RPMI8226 (cell line): ENCODE results near the gene CAMK2B.
A peak's percentile ranks its signal among the peaks of the same experiment; 100 is the strongest.

Experiments used
- DNase-seq: peaks from one replicate; pipeline ENCODE4 v3.0.0-alpha.2; 2015

Gene CAMK2B

GRCh38 chr7:44329081-44329480 is 3.7 kb upstream of the CAMK2B start:
- no peak for DNase-seq

- peak; percentile 33 for DNase-seq
These were observed 2.6 kb upstream of the CAMK2B start for GRCh38 chr7:44327981-44328380.

GRCh38 chr7:44326261-44327125 is 1.1 kb upstream of the CAMK2B start:
- DNase-seq = no peak

- peak; percentile 27 for DNase-seq
These were observed 432 bp upstream of the CAMK2B start for GRCh38 chr7:44325811-44326241.

- DNase-seq = no peak
These were observed 753 bp downstream of the CAMK2B start for GRCh38 chr7:44324481-44325200.

GRCh38 chr7:44324204-44324480 is 1.3 kb downstream of the CAMK2B start:
- DNase-seq = no peak

- DNase-seq = no peak
These were observed 1.8 kb downstream of the CAMK2B start for GRCh38 chr7:44323381-44324203.

- DNase-seq = no peak
These were observed 2.6 kb downstream of the CAMK2B start for GRCh38 chr7:44322631-44323363.

- DNase-seq = no peak
These were observed 3.6 kb downstream of the CAMK2B start for GRCh38 chr7:44321796-44322195.

- DNase-seq = no peak
These were observed 4.5 kb downstream of the CAMK2B start for GRCh38 chr7:44320794-44321371.

GRCh38 chr7:44320141-44320540 is 5.3 kb downstream of the CAMK2B start:
- DNase-seq = no peak

- no peak for DNase-seq
These were observed 7.1 kb downstream of the CAMK2B start for GRCh38 chr7:44318332-44318731.

GRCh38 chr7:44315301-44315903 is 10.0 kb downstream of the CAMK2B start:
- no peak for DNase-seq

GRCh38 chr7:44313621-44314031 is 11.8 kb downstream of the CAMK2B start:
- DNase-seq = no peak

- DNase-seq = no peak
These were observed 12.4 kb downstream of the CAMK2B start for GRCh38 chr7:44313016-44313415.

- DNase-seq = no peak
These were observed 13.6 kb downstream of the CAMK2B start for GRCh38 chr7:44311561-44312495.

GRCh38 chr7:44310221-44310848 is 15.1 kb downstream of the CAMK2B start:
- no peak for DNase-seq

- peak; percentile 29 for DNase-seq
These were observed 15.9 kb downstream of the CAMK2B start for GRCh38 chr7:44309271-44310091.

- DNase-seq = no peak
These were observed 16.7 kb downstream of the CAMK2B start for GRCh38 chr7:44308596-44309270.
